Endothelial cell of umbilical vein (primary cell): Measurements from ENCODE around the gene CCDC136. TPM values are rescaled to one million over a fixed set of nuclear protein-coding genes. Genes with fewer than 3 reads are reported as not detected.

ENCODE experiments used
- BruUV-seq: library from RNA; stranded (reverse); fragments of 400-500 nt; replicated peaks from 2 replicates; lab custom pipeline; 2021; lab: Mats Ljungman, UMichigan
- CTCF ChIA-PET: fragments of 300-600, 350-600 bp; sonication (Branson Sonifier 250); formaldehyde crosslinking; loops from one replicate; lab custom pipeline; 2021; ENCODE audit warnings: antibody characterized with exemption, inconsistent platforms; lab: Charles Lee
- POLR2A ChIA-PET: fragments of 300-600, 350-600 bp; sonication (Branson Sonifier 250); formaldehyde crosslinking; loops from one replicate; lab custom pipeline; 2021; ENCODE audit warnings: antibody characterized with exemption, inconsistent platforms; lab: Charles Lee
- DNase-seq: peaks from one replicate; pipeline ENCODE4 v3.0.0-alpha.2; 2011; ENCODE audit warnings: low read depth, low spot score
- FAIRE-seq: peaks from 2 replicates; lab custom pipeline; 2011; peaks lifted over from hg19 to GRCh38; lab: Jason Lieb, UNC
- H2AFZ ChIP-seq: 2 replicates; pipeline ENCODE4 v1.6.0; 2012; ENCODE audit warnings: low read depth, low read length, control low read depth, inconsistent platforms
- H3K27ac ChIP-seq: 2 replicates; pipeline ENCODE4 v1.5.1; 2011; ENCODE audit warnings: low read depth, mild to moderate bottlenecking, control low read depth, low read length, moderate library complexity; ENCODE audit not compliant: insufficient read depth
- H3K27me3 ChIP-seq, 2 experiments: 2 replicates each; pipeline versions ENCODE4 v1.6.0 to v1.6.1; 2011; ENCODE audit warnings: low read length in 2 of 2, mixed read lengths in 1 of 2; ENCODE audit not compliant: control insufficient read depth in 2 of 2, insufficient read depth in 2 of 2
- H3K36me3 ChIP-seq, 2 experiments: 2 replicates in 1 of 2; 3 replicates in 1 of 2; pipeline ENCODE4 v1.5.1; 2011; ENCODE audit warnings: low read length in 2 of 2, mild to moderate bottlenecking in 1 of 2, moderate library complexity in 1 of 2; ENCODE audit not compliant: control insufficient read depth in 2 of 2, insufficient read depth in 2 of 2; ENCODE audit errors: extremely low read depth in 1 of 2
- H3K4me1 ChIP-seq: 3 replicates; pipeline ENCODE4 v1.5.1; 2011; ENCODE audit warnings: mild to moderate bottlenecking, low read length; ENCODE audit not compliant: control insufficient read depth, insufficient read depth; ENCODE audit errors: extremely low read depth
- H3K4me2 ChIP-seq: 2 replicates; pipeline ENCODE4 v1.6.1; 2011; ENCODE audit warnings: low read length, control low read depth, mixed read lengths; ENCODE audit not compliant: insufficient read depth
- H3K4me3 ChIP-seq, 3 experiments: fragments of 200-600 bp in 1 of 3; sonication (generic), shearing (Covaris generic) in 1 of 3; replicated peaks in 1 of 3; 2 replicates each; pipeline ENCODE4 v1.5.1; 2011 to 2016; ENCODE audit warnings: control low read depth in 3 of 3, low read length in 3 of 3, mild to moderate bottlenecking in 2 of 3, inconsistent platforms in 1 of 3, low read depth in 1 of 3, moderate library complexity in 1 of 3; ENCODE audit not compliant: insufficient read depth in 1 of 3
- H3K79me2 ChIP-seq: 2 replicates; pipeline ENCODE4 v1.6.0; 2012; ENCODE audit warnings: low read length, inconsistent platforms; ENCODE audit not compliant: control insufficient read depth, insufficient read depth
- H3K9ac ChIP-seq: replicated peaks from 2 replicates; pipeline ENCODE3; 2011; ENCODE audit warnings: low read length, control low read depth; ENCODE audit not compliant: insufficient read depth; ENCODE audit errors: extremely low read depth
- H3K9me1 ChIP-seq: replicated peaks from 3 replicates; pipeline ENCODE4 v1.6.0; 2011; ENCODE audit warnings: mild to moderate bottlenecking, low read length; ENCODE audit not compliant: control insufficient read depth, insufficient read depth; ENCODE audit errors: extremely low read depth
- H3K9me3 ChIP-seq: replicated peaks from 2 replicates; pipeline ENCODE4 v1.5.1; 2012; ENCODE audit warnings: low read length, inconsistent platforms; ENCODE audit not compliant: control insufficient read depth, insufficient read depth
- H4K20me1 ChIP-seq: replicated peaks from 2 replicates; pipeline ENCODE3; 2011; ENCODE audit warnings: mild to moderate bottlenecking, low read length; ENCODE audit not compliant: control insufficient read depth, insufficient read depth; ENCODE audit errors: extremely low read depth
- CTCF ChIP-seq, 2 donors: IDR thresholded peaks; 1 replicate in 1 of 2; 2 replicates in 1 of 2; pipeline ENCODE4 v1.5.1; 2011; ENCODE audit warnings: low read length in 2 of 2, mild to moderate bottlenecking in 2 of 2, moderate library complexity in 2 of 2, control low read depth in 1 of 2, inconsistent platforms in 1 of 2, low read depth in 1 of 2; ENCODE audit not compliant: insufficient read depth in 1 of 2; ENCODE audit errors: extremely low read depth in 1 of 2
- EZH2 ChIP-seq: IDR thresholded peaks from 2 replicates; pipeline ENCODE4 v1.6.1; 2012; ENCODE audit warnings: borderline replicate concordance, low read depth, mild to moderate bottlenecking, moderate library complexity, low read length, inconsistent platforms; ENCODE audit not compliant: severe bottlenecking
- FOS ChIP-seq: IDR thresholded peaks from 2 replicates; pipeline ENCODE4 v1.6.1; 2011; ENCODE audit warnings: mild to moderate bottlenecking, low read length, moderate library complexity, borderline replicate concordance; ENCODE audit not compliant: insufficient read depth
- GATA2 ChIP-seq: IDR thresholded peaks from 2 replicates; pipeline ENCODE4 v1.7.0; 2011; ENCODE audit warnings: low read depth, mild to moderate bottlenecking, moderate library complexity, mixed read lengths, low read length; ENCODE audit not compliant: insufficient read length, insufficient read depth
- JUN ChIP-seq: IDR thresholded peaks from 2 replicates; pipeline ENCODE4 v1.6.1; 2011; ENCODE audit warnings: borderline replicate concordance, low read depth; ENCODE audit not compliant: insufficient read length, insufficient read depth
- MAX ChIP-seq: IDR thresholded peaks from 2 replicates; pipeline ENCODE4 v1.6.1; 2011; ENCODE audit not compliant: insufficient read depth, insufficient read length
- MYC ChIP-seq: IDR thresholded peaks from one replicate; pipeline ENCODE4 v1.6.1; 2011; ENCODE audit warnings: mild to moderate bottlenecking, low read depth, low read length
- POLR2A ChIP-seq: IDR thresholded peaks from 2 replicates; pipeline ENCODE4 v1.6.1; 2012; ENCODE audit warnings: low read depth, mild to moderate bottlenecking, control low read depth, low read length
- POLR2AphosphoS5 ChIP-seq: IDR thresholded peaks from 2 replicates; pipeline ENCODE4 v1.6.1; 2012; ENCODE audit warnings: low read depth, mild to moderate bottlenecking, control low read depth, low read length, moderate library complexity; ENCODE audit not compliant: insufficient read depth
- dilution Hi-C: fragments of 300-500 bp; cut with MboI; formaldehyde crosslinking; loops from one replicate; pipeline ENCODE4 v1.15.0; 2019; ENCODE audit warnings: low sequenced_read_pairs; ENCODE audit not compliant: extremely low pct_ligation_motif_present
- intact Hi-C: fragments of 100-400 bp; cut with micrococcal nuclease; formaldehyde crosslinking; loops from one replicate; pipeline ENCODE4 v1.10.0; 2022
- polyA plus RNA-seq, 4 experiments: library from polyadenylated mRNA; depleted of rRNA in 3 of 4; stranded (reverse) in 3 of 4; unstranded in 1 of 4; fragments of >200 nt; gene quantifications; 2 replicates each; pipeline versions ENCODE4 v1.2.1 to v1.2.3, GENCODE V29; 2011 to 2012; ENCODE audit warnings: missing spikeins in 1 of 4
- total RNA-seq: library from RNA; stranded (reverse); gene quantifications from 2 replicates; pipeline ENCODE4 v1.2.3, GENCODE V29; 2021

Gene CCDC136
- total and polyA plus RNA-seq, 2 donors (not counting 3 experiments of a cell fraction or from before 2014, with no cell fraction given): 1.8 to 3.3 TPM

- Histone ChIP-seq H3K27ac (no peak overlapping the region), H3K4me1 (no peaks in the 10 kb centered on the region), H3K9me3 (no peaks in the 10 kb centered on the region), H3K4me2 (no peak overlapping the region), H3K4me3 (no peak overlapping the region), H2AFZ (no peak overlapping the region), H3K36me3 (no peaks in the 10 kb centered on the region), H3K79me2 (no peaks in the 10 kb centered on the region), H3K9ac (no peak overlapping the region), H3K9me1 (no peaks in the 10 kb centered on the region), H3K27me3 (peaks cover 0 to 5% of the 10 kb centered on the region in 2 experiments), H4K20me1 (no peaks in the 10 kb centered on the region)
- no TSS peak for BruUV-seq
- FAIRE-seq (no peak), DNase-seq (no peak)
- POLR2A ChIA-PET: no interaction called here
- CTCF ChIA-PET: interaction anchor here (1.4 kb wide), 1 partner anchor 36 kb away, joined by 3 read pairs; no protein-coding TSS in a partner anchor
- TF ChIP-seq POLR2A: no peak
- TF ChIP-seq JUN: no peak
- no peak for TF ChIP-seq CTCF (IDR thresholded peaks at IDR 0.05; ENCODE audit: extremely low read depth in 1 of 2, insufficient read depth in 1 of 2, low read depth in 1 of 2, low read length in 2 of 2)
- no peak for TF ChIP-seq MAX
- TF ChIP-seq EZH2: no peak
- TF ChIP-seq MYC: no peak
- no peak for TF ChIP-seq POLR2AphosphoS5
- TF ChIP-seq FOS: no peak
- no peak for TF ChIP-seq GATA2
- intact Hi-C loops: no loop called here
- dilution Hi-C loops: no loop called here
These were observed 17.6 kb downstream of the CCDC136 start for GRCh38 chr7:128809363-128809762.
